Ishikawa (cell line): Measurements from ENCODE around the gene TRPM1.

Source experiments
- CEBPB ChIP-seq: IDR thresholded peaks from 2 replicates; pipeline ENCODE4 v1.6.1; 2012
- EP300 ChIP-seq: IDR thresholded peaks from 2 replicates; pipeline ENCODE4 v1.6.1; 2012; ENCODE audit warnings: borderline replicate concordance
- RAD21 ChIP-seq: IDR thresholded peaks from 2 replicates; pipeline ENCODE4 v1.6.1; 2012; ENCODE audit warnings: low read depth
- TAF1 ChIP-seq: IDR thresholded peaks from 2 replicates; pipeline ENCODE4 v1.6.1; 2012; ENCODE audit warnings: low read depth, mild to moderate bottlenecking
- TEAD4 ChIP-seq: IDR thresholded peaks from 2 replicates; pipeline ENCODE4 v1.6.1; 2012
- TF ChIP-seq, protein P1 (sequence below): IDR thresholded peaks from 2 replicates; pipeline ENCODE4 v1.6.1; 2012
- TF ChIP-seq, protein P2 (sequence below): IDR thresholded peaks from 2 replicates; pipeline ENCODE4 v1.6.1; 2012; ENCODE audit warnings: low read depth, mild to moderate bottlenecking

DNA sequence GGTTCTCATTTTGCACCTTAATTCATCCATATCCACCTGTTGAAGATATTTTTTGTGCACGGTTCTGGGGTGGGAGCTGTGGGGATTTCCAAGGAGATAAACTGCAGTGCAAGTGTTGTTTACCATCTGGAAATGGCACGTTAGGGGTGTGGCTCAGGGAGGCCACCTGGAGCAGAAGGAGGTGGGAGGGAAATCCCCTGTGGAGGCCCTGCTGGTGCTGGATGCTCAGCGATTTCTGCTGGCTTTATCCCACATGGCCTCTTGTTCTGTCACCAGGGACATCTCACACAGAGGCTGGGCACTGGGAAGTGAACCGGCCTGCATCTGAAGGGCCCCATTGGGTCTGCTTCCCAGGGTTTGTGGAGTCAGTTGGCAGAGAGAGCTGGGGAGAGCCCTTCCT lies 24.3 kb downstream of the TRPM1 start:
- TF ChIP-seq, protein P1, sequence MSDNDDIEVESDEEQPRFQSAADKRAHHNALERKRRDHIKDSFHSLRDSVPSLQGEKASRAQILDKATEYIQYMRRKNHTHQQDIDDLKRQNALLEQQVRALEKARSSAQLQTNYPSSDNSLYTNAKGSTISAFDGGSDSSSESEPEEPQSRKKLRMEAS, result no peak
- TF ChIP-seq EP300 (no peak; the same call in 1 of the 2 replicates), TEAD4 (no peak), RAD21 (no peak), CEBPB (no peak), TAF1 (no peak)
- TF ChIP-seq, protein P2, sequence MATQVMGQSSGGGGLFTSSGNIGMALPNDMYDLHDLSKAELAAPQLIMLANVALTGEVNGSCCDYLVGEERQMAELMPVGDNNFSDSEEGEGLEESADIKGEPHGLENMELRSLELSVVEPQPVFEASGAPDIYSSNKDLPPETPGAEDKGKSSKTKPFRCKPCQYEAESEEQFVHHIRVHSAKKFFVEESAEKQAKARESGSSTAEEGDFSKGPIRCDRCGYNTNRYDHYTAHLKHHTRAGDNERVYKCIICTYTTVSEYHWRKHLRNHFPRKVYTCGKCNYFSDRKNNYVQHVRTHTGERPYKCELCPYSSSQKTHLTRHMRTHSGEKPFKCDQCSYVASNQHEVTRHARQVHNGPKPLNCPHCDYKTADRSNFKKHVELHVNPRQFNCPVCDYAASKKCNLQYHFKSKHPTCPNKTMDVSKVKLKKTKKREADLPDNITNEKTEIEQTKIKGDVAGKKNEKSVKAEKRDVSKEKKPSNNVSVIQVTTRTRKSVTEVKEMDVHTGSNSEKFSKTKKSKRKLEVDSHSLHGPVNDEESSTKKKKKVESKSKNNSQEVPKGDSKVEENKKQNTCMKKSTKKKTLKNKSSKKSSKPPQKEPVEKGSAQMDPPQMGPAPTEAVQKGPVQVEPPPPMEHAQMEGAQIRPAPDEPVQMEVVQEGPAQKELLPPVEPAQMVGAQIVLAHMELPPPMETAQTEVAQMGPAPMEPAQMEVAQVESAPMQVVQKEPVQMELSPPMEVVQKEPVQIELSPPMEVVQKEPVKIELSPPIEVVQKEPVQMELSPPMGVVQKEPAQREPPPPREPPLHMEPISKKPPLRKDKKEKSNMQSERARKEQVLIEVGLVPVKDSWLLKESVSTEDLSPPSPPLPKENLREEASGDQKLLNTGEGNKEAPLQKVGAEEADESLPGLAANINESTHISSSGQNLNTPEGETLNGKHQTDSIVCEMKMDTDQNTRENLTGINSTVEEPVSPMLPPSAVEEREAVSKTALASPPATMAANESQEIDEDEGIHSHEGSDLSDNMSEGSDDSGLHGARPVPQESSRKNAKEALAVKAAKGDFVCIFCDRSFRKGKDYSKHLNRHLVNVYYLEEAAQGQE, result no peak
